Neural progenitor cell (in vitro differentiated cells): ENCODE results near the gene GPATCH11. TPM values are rescaled to one million over a fixed set of nuclear protein-coding genes. Genes with fewer than 3 reads are reported as not detected.

Source experiments
- DNase-seq: peaks from one replicate; pipeline ENCODE4 v3.0.0-alpha.2; 2016; ENCODE audit warnings: low spot score
- H2AFZ ChIP-seq: fragments of 200-600 bp; sonication (generic); replicated peaks from 2 replicates; pipeline ENCODE4 v1.6.1; 2016; ENCODE audit warnings: antibody characterized with exemption
- H3F3A ChIP-seq: fragments of 200-600 bp; sonication (generic); 2 replicates; pipeline ENCODE4 v1.6.1; 2016; ENCODE audit warnings: antibody characterized with exemption, low read depth
- H3K27ac ChIP-seq: fragments of 200-600 bp; sonication (generic); 2 replicates; pipeline ENCODE4 v1.5.1; 2016; ENCODE audit warnings: mild to moderate bottlenecking
- H3K27me3 ChIP-seq: fragments of 200-600 bp; sonication (generic); 2 replicates; pipeline ENCODE4 v1.6.1; 2016; ENCODE audit warnings: mild to moderate bottlenecking, moderate library complexity
- H3K36me3 ChIP-seq: fragments of 200-600 bp; sonication (generic); 2 replicates; pipeline ENCODE4 v1.5.1; 2016
- H3K4me1 ChIP-seq: fragments of 200-600 bp; sonication (generic); 2 replicates; pipeline ENCODE4 v1.6.1; 2016; ENCODE audit warnings: mixed run types
- H3K4me2 ChIP-seq: fragments of 200-600 bp; sonication (generic); 2 replicates; pipeline ENCODE4 v1.6.1; 2016
- H3K4me3 ChIP-seq: fragments of 200-600 bp; sonication (generic); 2 replicates; pipeline ENCODE4 v1.5.1; 2016
- H3K79me2 ChIP-seq: fragments of 200-600 bp; sonication (generic); 2 replicates; pipeline ENCODE4 v1.6.1; 2016; ENCODE audit warnings: low read depth
- H3K9ac ChIP-seq: fragments of 200-600 bp; sonication (generic); 2 replicates; pipeline ENCODE4 v1.6.1; 2016
- H3K9me3 ChIP-seq: fragments of 200-600 bp; sonication (generic); 2 replicates; pipeline ENCODE4 v1.5.1; 2016; ENCODE audit warnings: low read depth
- H4K20me1 ChIP-seq: fragments of 200-600 bp; sonication (generic); 2 replicates; pipeline ENCODE4 v1.6.1; 2016; ENCODE audit warnings: low read depth
- H3K27ac Mint-ChIP-seq: 3 replicates; pipeline ENCODE4 v1.8.0; 2021; ENCODE audit warnings: mixed read lengths
- H3K27me3 Mint-ChIP-seq: 2 replicates; pipeline ENCODE4 v1.8.0; 2022; ENCODE audit warnings: low read depth, mild to moderate bottlenecking, inconsistent platforms, moderate library complexity, mixed read lengths; ENCODE audit not compliant: insufficient read depth
- H3K36me3 Mint-ChIP-seq: 3 replicates; pipeline ENCODE4 v1.8.0; 2021; ENCODE audit warnings: mixed read lengths
- H3K4me1 Mint-ChIP-seq: 3 replicates; pipeline ENCODE4 v1.8.0; 2021; ENCODE audit warnings: mixed read lengths
- H3K4me3 Mint-ChIP-seq: 3 replicates; pipeline ENCODE4 v1.8.0; 2021; ENCODE audit warnings: mild to moderate bottlenecking, moderate library complexity, mixed read lengths
- H3K9me3 Mint-ChIP-seq: 3 replicates; pipeline ENCODE4 v1.8.0; 2020; ENCODE audit warnings: mixed read lengths
- CTCF ChIP-seq: fragments of 200-600 bp; sonication (generic); IDR thresholded peaks from 2 replicates; pipeline ENCODE4 v1.5.1; 2017; ENCODE audit warnings: antibody characterized with exemption, mild to moderate bottlenecking
- EZH2 ChIP-seq: fragments of 200-600 bp; sonication (generic); IDR thresholded peaks from 2 replicates; pipeline ENCODE4 v1.6.1; 2017; ENCODE audit warnings: antibody characterized with exemption, mild to moderate bottlenecking, moderate library complexity
- EZH2phosphoT487 ChIP-seq: fragments of 200-600 bp; sonication (generic); IDR thresholded peaks from 2 replicates; pipeline ENCODE4 v1.6.1; 2017; ENCODE audit warnings: antibody characterized with exemption
- total RNA-seq: library from RNA; depleted of rRNA; stranded (reverse); fragments of >200 nt; gene quantifications from 2 replicates; pipeline ENCODE4 v1.2.3, GENCODE V29; 2015; ENCODE audit warnings: low replicate concordance

GPATCH11 gene
- total RNA-seq, 1 donor from 2014 or later: 9.9 TPM

- no peak overlapping the region for H3K4me2 ChIP-seq
- Mint-ChIP-seq H3K4me1 (no peaks in the 10 kb centered on the region), H3K27me3 (no peaks in the 10 kb centered on the region), H3K9me3 (no peaks in the 10 kb centered on the region), H3K4me3 (no peak overlapping the region), H3K27ac (no peak overlapping the region), H3K36me3 (peaks cover 1% of the 10 kb centered on the region)
- H3K9ac ChIP-seq: no peak overlapping the region
- no peaks in the 10 kb centered on the region for H3F3A ChIP-seq
- H3K36me3 ChIP-seq: peaks cover 4% of the 10 kb centered on the region
- no peaks in the 10 kb centered on the region for H3K9me3 ChIP-seq
- no peak overlapping the region for H3K4me3 ChIP-seq
- TF ChIP-seq EZH2phosphoT487: no peak
- no peak for TF ChIP-seq CTCF
- no peak for TF ChIP-seq EZH2
- no peak overlapping the region for H3K27ac ChIP-seq
- DNase-seq: no peak
- no peaks in the 10 kb centered on the region for H4K20me1 ChIP-seq
- H3K27me3 ChIP-seq: no peaks in the 10 kb centered on the region
- H3K4me1 ChIP-seq: no peaks in the 10 kb centered on the region
- no peak overlapping the region for H2AFZ ChIP-seq
- no peaks in the 10 kb centered on the region for H3K79me2 ChIP-seq
Measured at GRCh38 chr2:37052600-37053332, 31.6 kb upstream of the GPATCH11 start.

GRCh38 chr2:37059841-37060240, 24.5 kb upstream of the GPATCH11 start:
- Histone ChIP-seq H3K27me3 (no peaks in the 10 kb centered on the region), H2AFZ (no peak overlapping the region), H3K4me1 (no peaks in the 10 kb centered on the region), H3K27ac (no peak overlapping the region), H3F3A (no peaks in the 10 kb centered on the region), H3K9me3 (no peaks in the 10 kb centered on the region), H3K4me3 (no peak overlapping the region), H3K79me2 (no peaks in the 10 kb centered on the region), H3K9ac (no peak overlapping the region), H3K36me3 (peaks cover 7% of the 10 kb centered on the region), H3K4me2 (no peak overlapping the region), H4K20me1 (no peaks in the 10 kb centered on the region)
- Mint-ChIP-seq H3K4me1 (no peaks in the 10 kb centered on the region), H3K4me3 (no peak overlapping the region), H3K27me3 (no peaks in the 10 kb centered on the region), H3K27ac (no peak overlapping the region), H3K36me3 (peaks cover 3% of the 10 kb centered on the region), H3K9me3 (no peaks in the 10 kb centered on the region)
- DNase-seq: no peak
- TF ChIP-seq EZH2phosphoT487 (no peak), EZH2 (no peak), CTCF (no peak)

GRCh38 chr2:37060446-37060845, 23.9 kb upstream of the GPATCH11 start:
- no peaks in the 10 kb centered on the region for H3K4me1 ChIP-seq
- H3K27me3 ChIP-seq: no peaks in the 10 kb centered on the region
- no peak overlapping the region for H2AFZ ChIP-seq
- Mint-ChIP-seq H3K27me3 (no peaks in the 10 kb centered on the region), H3K9me3 (no peaks in the 10 kb centered on the region), H3K4me3 (no peak overlapping the region), H3K27ac (no peak overlapping the region), H3K36me3 (peaks cover 3% of the 10 kb centered on the region), H3K4me1 (no peaks in the 10 kb centered on the region)
- H4K20me1 ChIP-seq: no peaks in the 10 kb centered on the region
- no peak overlapping the region for H3K4me2 ChIP-seq
- DNase-seq: no peak
- no peaks in the 10 kb centered on the region for H3K79me2 ChIP-seq
- no peaks in the 10 kb centered on the region for H3K9me3 ChIP-seq
- H3K4me3 ChIP-seq: no peak overlapping the region
- no peak overlapping the region for H3K27ac ChIP-seq
- peaks cover 7% of the 10 kb centered on the region for H3K36me3 ChIP-seq
- TF ChIP-seq EZH2phosphoT487: no peak
- no peak for TF ChIP-seq EZH2
- no peak for TF ChIP-seq CTCF
- no peaks in the 10 kb centered on the region for H3F3A ChIP-seq
- H3K9ac ChIP-seq: no peak overlapping the region
